Measurements from ENCODE around the gene SNX24. TPM values are rescaled to one million over a fixed set of nuclear protein-coding genes. Genes with fewer than 3 reads are reported as not detected.
"Not testable (repeated sequence)": the region's sequence is repeated elsewhere in the genome, so short reads cannot be mapped to it uniquely, and the experiment has no call there.

The SNX24 gene
- total RNA-seq, 2 experiments from 2014 or later: 3.2 to 3.4 TPM

DNA sequence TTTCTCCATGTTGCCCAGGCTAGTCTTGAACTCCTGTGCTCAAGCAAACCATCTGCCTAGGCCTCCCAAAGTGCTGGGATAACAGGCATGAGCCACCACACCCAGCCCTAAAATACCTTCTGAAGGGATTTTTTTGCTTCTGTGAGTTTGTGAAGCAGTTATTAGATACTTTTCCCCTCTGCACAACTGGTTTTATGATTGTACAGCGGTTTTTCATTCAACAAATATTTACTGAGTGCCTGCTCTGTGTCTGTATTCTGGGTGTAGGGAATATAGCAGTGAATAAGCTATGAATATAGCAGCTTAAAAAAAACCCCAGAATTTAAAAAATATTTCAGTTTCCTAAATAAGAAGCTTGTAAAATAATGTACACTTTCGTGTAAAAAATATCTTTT lies 2.3 kb downstream of the SNX24 start:
- POLR2A ChIA-PET: no interaction called here
- DNase-seq (no peak), ATAC-seq (ENCODE audit: low read depth) (no peak)
- no peaks in the 10 kb centered on the region for H3K9me3 Mint-ChIP-seq
- H3K4me3 Mint-ChIP-seq: no peak overlapping the region
- peaks cover 19% of the 10 kb centered on the region for H3K27me3 Mint-ChIP-seq
- H3K4me1 Mint-ChIP-seq: peaks cover 2% of the 10 kb centered on the region
- no peaks in the 10 kb centered on the region for H3K36me3 Mint-ChIP-seq
- H3K27ac Mint-ChIP-seq: no peak overlapping the region

DNA sequence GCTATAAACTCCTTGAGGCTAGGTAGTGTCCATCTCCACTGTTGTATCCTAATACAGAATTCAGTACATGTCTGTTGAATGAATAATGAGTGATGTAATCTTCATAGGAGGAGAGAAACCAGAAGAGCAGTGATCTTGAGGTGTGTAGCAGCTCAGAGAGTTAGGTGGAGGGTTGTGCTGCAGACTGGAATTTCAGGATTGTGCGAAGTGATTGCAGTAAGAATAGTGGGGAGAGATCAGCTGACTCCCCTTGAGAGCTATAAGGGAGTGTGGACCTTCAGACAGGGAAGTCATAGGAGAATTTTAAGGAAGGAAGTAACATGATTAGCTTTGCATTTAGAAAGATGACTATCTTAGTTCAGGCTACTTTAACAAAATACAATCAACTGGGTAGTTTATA lies 4.4 kb downstream of the SNX24 start:
- Mint-ChIP-seq H3K36me3 (no peaks in the 10 kb centered on the region), H3K4me1 (no peaks in the 10 kb centered on the region), H3K27ac (no peak overlapping the region), H3K27me3 (peaks cover 8% of the 10 kb centered on the region), H3K9me3 (no peaks in the 10 kb centered on the region), H3K4me3 (no peak overlapping the region)
- POLR2A ChIA-PET: no interaction called here
- ATAC-seq (ENCODE audit: low read depth) (no peak), DNase-seq (no peak)

DNA sequence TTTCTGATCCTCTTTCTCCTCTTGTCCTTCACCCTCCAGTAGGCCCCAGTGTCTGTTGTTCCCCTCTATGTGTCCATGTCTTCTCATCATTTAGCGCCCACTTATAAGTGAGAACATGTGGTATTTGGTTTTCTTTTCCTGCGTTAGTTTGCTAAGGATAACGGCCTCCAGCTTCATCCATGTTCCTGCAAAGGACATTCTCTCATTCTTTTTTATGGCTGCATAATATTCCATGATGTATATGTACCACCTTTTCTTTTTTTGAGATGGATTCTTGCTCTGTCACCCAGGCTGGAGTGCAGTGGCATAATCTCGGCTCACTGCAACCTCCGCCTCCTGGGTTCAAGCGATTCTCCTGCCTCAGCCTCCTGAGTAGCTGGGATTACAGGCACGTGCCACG lies 12.1 kb downstream of the SNX24 start:
- H3K4me1 Mint-ChIP-seq; ATAC-seq (ENCODE audit: low read depth); DNase-seq; POLR2A ChIA-PET; H3K4me3 Mint-ChIP-seq; H3K27me3 Mint-ChIP-seq; H3K36me3 Mint-ChIP-seq; H3K9me3 Mint-ChIP-seq; H3K27ac Mint-ChIP-seq: not testable (repeated sequence)

DNA sequence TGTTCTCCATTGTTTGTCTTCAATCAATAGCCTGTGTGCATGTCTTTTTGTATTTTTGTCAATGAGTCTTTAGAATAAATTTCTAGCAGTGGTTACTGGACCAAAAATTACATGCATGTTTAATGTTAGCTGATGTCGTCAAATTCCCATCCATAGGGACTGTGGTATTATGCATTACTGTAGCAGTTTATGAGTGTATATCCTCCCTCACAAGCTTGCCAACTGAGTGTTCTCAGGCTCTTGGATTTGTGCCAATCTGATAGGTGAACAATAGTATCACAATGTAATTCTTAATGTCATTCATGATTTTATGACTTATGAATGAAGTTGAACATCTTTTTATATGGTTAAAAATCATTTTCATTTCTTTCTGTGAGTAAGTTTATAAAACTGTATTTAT lies 13.0 kb downstream of the SNX24 start:
- POLR2A ChIA-PET: no interaction called here
- Mint-ChIP-seq H3K4me1 (no peaks in the 10 kb centered on the region), H3K27ac (no peak overlapping the region), H3K9me3 (peaks cover 6% of the 10 kb centered on the region), H3K36me3 (no peaks in the 10 kb centered on the region), H3K4me3 (no peak overlapping the region), H3K27me3 (peaks cover 5% of the 10 kb centered on the region)
- no peak for DNase-seq
- ATAC-seq (ENCODE audit: low read depth): no peak

DNA sequence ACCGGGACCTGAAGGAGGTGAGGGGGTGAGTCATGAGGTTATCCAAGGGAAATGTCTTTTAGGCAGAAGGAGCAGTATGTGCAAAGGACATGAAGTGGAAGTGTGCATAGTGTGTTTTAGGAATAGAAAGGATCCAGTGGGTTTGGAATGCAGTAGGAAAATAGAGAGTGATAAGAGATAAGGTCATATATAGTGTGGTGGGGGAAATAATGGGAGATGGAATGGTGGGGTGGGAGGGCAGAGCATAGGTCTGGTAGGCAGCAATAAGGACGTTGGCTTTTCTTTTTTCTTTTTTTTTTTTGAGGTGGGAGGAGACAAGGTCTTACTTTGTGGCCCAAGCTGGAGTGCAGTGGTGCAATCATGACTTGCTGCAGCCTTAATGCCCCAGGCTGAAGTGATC lies 17.8 kb downstream of the SNX24 start:
- Mint-ChIP-seq H3K27ac (no peak overlapping the region), H3K27me3 (peaks cover 7% of the 10 kb centered on the region), H3K36me3 (no peaks in the 10 kb centered on the region), H3K4me1 (no peaks in the 10 kb centered on the region), H3K9me3 (peaks cover 2% of the 10 kb centered on the region), H3K4me3 (no peak overlapping the region)
- ATAC-seq (ENCODE audit: low read depth): no peak
- POLR2A ChIA-PET: no interaction called here
- no peak for DNase-seq

DNA sequence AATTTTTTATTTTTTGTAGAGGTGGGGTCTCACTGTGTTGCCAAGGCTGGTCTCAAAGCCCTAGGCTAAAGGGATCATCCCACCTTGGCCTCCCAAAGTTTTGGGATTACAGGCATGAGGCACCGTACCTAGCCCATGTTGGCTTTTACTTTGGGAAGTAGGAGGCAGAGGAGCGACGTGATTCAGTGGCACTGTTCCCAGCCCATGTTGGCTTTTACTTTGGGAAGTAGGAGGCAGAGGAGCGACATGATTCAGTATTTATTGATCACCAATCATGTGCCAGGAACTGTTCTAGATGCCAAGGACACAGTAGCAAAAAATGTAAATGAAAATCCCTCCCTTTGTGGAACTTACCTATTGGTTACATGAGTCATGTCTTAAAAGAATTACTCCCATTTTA lies 18.3 kb downstream of the SNX24 start:
- Mint-ChIP-seq H3K36me3 (no peaks in the 10 kb centered on the region), H3K4me3 (no peak overlapping the region), H3K4me1 (no peaks in the 10 kb centered on the region), H3K27me3 (peaks cover 7% of the 10 kb centered on the region), H3K9me3 (peaks cover 2% of the 10 kb centered on the region), H3K27ac (no peak overlapping the region)
- POLR2A ChIA-PET: no interaction called here
- ATAC-seq (ENCODE audit: low read depth) (no peak), DNase-seq (no peak)

DNA sequence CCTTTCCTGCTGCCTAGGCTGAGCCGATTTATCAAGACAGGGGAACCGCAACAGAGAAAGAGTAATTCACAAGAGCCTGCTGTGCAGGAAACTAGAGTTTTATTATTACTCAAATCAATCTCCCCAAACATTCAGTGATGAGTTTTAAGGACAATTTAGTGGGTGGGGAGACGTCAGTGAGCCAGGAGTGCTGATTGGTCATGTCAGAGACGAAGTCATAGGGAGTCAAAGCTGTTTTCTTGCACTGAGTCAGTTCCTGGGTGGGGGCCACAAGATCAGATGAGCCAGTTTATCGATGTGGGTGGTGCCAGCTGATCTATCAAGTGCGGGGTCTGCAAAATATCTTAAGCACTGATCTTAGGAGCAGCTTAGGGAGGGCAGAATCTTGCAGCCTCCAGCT lies 19.0 kb downstream of the SNX24 start:
- H3K27ac Mint-ChIP-seq: no peak overlapping the region
- peaks cover 7% of the 10 kb centered on the region for H3K27me3 Mint-ChIP-seq
- H3K36me3 Mint-ChIP-seq: no peaks in the 10 kb centered on the region
- no peaks in the 10 kb centered on the region for H3K4me1 Mint-ChIP-seq
- no peak for DNase-seq
- POLR2A ChIA-PET: no interaction called here
- H3K4me3 Mint-ChIP-seq: no peak overlapping the region
- H3K9me3 Mint-ChIP-seq: peaks cover 2% of the 10 kb centered on the region
- no peak for ATAC-seq (ENCODE audit: low read depth)

DNA sequence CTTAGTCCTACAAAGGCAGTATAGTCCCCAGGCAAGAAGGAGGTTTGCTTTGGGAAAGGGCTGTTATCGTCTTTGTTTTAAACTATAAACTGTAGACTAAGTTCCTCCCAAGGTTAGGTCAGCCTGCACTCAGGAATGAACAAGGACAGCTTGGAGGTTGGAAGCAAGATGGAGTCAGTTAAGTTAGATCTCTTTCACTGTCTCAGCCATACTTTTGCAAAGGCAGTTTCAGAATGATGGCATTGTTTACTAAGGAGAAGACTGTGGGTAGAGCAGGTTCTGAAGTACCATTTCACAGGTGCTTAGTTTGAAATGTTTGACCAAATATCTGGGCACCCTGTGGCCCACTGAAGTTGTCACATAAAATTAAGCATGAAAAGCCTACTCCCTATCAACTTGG lies 19.4 kb downstream of the SNX24 start:
- POLR2A ChIA-PET: no interaction called here
- Mint-ChIP-seq H3K4me1 (no peaks in the 10 kb centered on the region), H3K9me3 (peaks cover 2% of the 10 kb centered on the region), H3K27ac (no peak overlapping the region), H3K4me3 (no peak overlapping the region), H3K36me3 (no peaks in the 10 kb centered on the region), H3K27me3 (peaks cover 7% of the 10 kb centered on the region)
- no peak for ATAC-seq (ENCODE audit: low read depth)
- no peak for DNase-seq

DNA sequence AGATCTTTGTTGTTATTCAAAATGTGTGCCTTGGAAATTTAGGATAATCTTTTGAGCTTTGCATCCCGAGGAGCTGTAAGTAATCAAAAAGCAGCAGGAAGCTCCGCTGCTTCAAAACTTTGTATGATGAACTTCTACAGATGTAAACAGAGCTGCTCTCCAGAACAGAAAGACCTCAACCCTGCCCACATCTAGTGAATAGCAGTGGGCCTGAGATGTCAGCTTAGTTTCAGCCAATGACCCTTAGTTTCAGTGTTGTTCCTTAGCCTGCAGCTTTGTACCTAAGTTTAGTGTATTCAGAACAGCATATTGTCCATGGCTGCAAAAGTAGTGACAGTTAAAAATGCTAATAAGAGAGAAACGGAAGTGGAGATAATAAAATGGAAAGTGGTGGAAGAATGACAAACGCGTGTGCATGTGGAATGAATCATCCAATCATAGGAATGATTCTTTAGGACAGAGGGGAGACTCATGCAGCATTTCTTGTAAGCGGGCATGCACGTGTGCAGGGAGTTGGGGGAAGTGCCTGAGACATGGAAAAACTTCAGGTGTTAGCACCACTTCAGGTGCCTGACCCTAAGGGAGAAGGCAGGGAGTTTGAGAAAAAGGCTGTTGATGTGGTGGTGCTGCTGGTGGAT lies 24.9 kb downstream of the SNX24 start:
- no peak overlapping the region for H3K4me3 Mint-ChIP-seq
- H3K9me3 Mint-ChIP-seq: no peaks in the 10 kb centered on the region

DNA sequence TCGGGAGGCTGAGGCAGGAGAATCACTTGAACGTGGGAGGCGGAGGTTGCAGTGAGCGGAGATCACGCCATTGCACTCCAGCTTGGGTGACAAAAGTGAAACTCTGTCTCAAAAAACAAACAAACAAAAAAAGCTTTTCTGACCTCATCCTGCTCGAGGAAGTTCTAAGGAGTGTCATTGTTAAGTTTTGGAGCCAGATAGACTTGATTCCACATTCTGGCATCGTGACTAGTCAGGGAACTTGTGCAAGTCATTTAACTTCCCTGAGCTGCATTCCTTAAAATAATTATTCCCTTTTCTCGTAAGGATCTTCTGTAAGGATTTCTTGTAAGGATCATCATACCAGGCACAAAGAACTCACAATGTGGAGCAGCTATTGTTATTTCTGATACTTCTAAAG lies 26.2 kb downstream of the SNX24 start:
- Mint-ChIP-seq H3K9me3 (no peaks in the 10 kb centered on the region), H3K27ac (no peak overlapping the region), H3K4me1 (no peaks in the 10 kb centered on the region), H3K36me3 (no peaks in the 10 kb centered on the region), H3K27me3 (no peaks in the 10 kb centered on the region), H3K4me3 (no peak overlapping the region)
- DNase-seq: no peak
- POLR2A ChIA-PET: no interaction called here
- ATAC-seq (ENCODE audit: low read depth): no peak

More for the DNA sequence above, 24.9 kb downstream of the SNX24 start:
- ATAC-seq (ENCODE audit: low read depth): no peak
- Mint-ChIP-seq H3K27me3 (no peaks in the 10 kb centered on the region), H3K4me1 (no peaks in the 10 kb centered on the region), H3K36me3 (no peaks in the 10 kb centered on the region), H3K27ac (no peak overlapping the region)
- POLR2A ChIA-PET: no interaction called here
- DNase-seq: no peak

DNA sequence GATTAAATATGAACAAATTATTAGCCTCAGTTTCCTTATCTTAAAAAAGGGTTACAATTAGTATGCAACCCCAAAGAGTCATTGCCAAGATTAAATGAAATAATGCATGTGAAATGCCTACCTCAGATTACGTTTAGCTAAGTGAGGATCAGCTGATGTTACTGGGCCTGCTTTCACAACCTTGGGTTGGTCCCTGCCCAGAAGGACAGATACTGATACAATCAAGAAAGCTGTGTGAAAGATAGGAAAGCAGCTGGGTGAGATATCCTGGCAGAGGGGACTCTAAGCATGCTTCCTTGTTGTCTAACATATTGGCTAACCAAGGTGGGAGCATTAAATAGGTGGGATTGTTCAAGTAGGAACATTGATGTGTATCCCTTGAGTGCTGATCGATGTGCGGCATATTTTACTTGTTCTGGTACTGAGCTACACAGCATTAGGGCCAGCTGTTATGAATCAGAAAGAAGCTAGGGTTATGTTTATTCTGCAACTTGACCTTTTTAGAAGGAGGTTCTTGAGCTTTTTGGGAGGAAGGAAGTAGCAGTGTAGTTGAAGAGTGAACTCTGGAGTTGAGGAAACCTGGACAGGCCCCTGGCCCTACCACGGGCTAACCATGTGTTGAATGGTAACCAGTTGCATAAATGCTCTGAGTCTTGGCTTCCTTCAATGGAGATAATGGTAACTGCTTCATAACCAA lies 28.9 kb downstream of the SNX24 start:
- Mint-ChIP-seq H3K27me3 (no peaks in the 10 kb centered on the region), H3K36me3 (no peaks in the 10 kb centered on the region), H3K9me3 (no peaks in the 10 kb centered on the region), H3K4me1 (peaks cover 3% of the 10 kb centered on the region), H3K4me3 (no peak overlapping the region), H3K27ac (no peak overlapping the region)
- DNase-seq (no peak), ATAC-seq (ENCODE audit: low read depth) (no peak)
- POLR2A ChIA-PET: no interaction called here

DNA sequence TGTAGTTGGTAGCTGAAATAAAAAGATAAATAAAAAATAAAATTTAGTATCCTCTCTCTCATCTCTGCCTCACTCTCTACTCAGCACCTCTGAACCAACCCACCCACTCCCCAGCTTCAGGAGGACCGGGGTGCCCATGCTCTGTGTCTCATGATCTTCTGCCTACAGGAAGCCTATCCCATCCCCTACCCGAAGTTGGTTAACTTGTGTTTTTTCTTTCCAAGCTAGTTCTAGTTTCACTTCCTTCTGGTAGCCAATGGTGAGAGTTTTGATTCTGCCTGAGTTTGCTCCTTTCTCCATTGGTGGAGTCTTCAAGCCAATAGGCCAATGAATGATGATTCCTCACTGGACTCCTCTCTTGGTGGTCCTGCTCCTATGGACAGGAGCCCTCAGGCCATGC lies 32.1 kb downstream of the SNX24 start:
- POLR2A ChIA-PET: no interaction called here
- Mint-ChIP-seq H3K27ac (no peak overlapping the region), H3K4me1 (peaks cover 3% of the 10 kb centered on the region), H3K9me3 (no peaks in the 10 kb centered on the region), H3K4me3 (no peak overlapping the region), H3K27me3 (no peaks in the 10 kb centered on the region), H3K36me3 (no peaks in the 10 kb centered on the region)
- DNase-seq (no peak), ATAC-seq (ENCODE audit: low read depth) (no peak)

DNA sequence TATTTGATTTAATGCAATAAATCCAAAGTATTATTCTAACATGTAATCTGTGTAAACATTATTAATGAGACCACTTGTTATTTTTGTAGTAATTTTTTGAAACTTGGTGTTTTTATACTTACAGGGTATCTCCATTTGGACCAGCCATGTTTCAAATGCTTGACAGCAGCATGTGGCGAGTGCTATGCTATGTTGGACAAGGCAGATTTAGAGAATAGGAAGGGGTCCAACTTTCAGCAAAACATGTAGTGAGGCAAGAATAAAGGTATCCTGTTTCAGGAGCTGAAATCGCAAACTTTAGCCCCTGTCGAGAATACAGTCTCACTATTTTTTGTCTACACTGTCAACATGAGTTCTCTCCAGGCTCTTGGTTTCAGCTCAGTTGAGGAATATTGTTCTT lies 33.7 kb downstream of the SNX24 start:
- no peak for ATAC-seq (ENCODE audit: low read depth)
- POLR2A ChIA-PET: no interaction called here
- H3K4me3 Mint-ChIP-seq: no peak overlapping the region
- H3K27me3 Mint-ChIP-seq: no peaks in the 10 kb centered on the region
- H3K27ac Mint-ChIP-seq: no peak overlapping the region
- no peaks in the 10 kb centered on the region for H3K36me3 Mint-ChIP-seq
- DNase-seq: no peak
- H3K4me1 Mint-ChIP-seq: peaks cover 5% of the 10 kb centered on the region
- no peaks in the 10 kb centered on the region for H3K9me3 Mint-ChIP-seq

DNA sequence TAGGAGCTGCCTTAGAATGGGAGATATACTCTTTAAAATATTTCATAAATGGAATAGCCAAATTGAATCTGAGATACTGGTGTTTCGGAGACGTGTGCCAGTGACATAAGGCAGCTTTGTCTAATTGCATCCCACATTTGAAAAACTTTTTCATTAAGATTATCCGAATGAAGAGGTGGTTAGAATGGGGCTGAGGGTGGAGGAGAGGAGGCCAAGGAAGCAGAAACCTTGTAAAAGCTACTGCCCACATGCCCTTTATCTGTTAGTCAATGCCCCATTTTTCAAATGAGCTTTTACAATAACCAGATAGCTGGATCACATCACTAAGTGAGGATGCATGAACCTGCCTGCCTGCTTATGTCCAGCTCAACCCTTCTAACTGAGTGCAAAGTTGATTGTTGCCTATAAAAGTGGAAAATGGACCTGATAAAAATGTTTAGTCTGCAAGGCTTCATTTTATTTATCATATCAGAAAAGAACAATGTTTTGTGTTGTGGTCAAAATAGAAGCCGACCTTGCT lies 34.8 kb downstream of the SNX24 start:
- POLR2A ChIA-PET: no interaction called here
- H3K27ac Mint-ChIP-seq: no peak overlapping the region
- DNase-seq (no peak), ATAC-seq (ENCODE audit: low read depth) (no peak)
- peaks cover 5% of the 10 kb centered on the region for H3K4me1 Mint-ChIP-seq
- no peaks in the 10 kb centered on the region for H3K36me3 Mint-ChIP-seq
- no peak overlapping the region for H3K4me3 Mint-ChIP-seq
- H3K9me3 Mint-ChIP-seq: no peaks in the 10 kb centered on the region
- H3K27me3 Mint-ChIP-seq: no peaks in the 10 kb centered on the region

All from activated naive CD8-positive, alpha-beta T cell treated with anti-CD3 and anti-CD28 coated beads, Interleukin-2, amount 10 ng/mL, durations not matched to agents 7 days and 5 days (primary cell).